Measurements from ENCODE around the gene NUFIP2.
"Not testable (repeated sequence)": the region's sequence is repeated elsewhere in the genome, so short reads cannot be mapped to it uniquely, and the experiment has no call there.

The NUFIP2 gene, protein sequence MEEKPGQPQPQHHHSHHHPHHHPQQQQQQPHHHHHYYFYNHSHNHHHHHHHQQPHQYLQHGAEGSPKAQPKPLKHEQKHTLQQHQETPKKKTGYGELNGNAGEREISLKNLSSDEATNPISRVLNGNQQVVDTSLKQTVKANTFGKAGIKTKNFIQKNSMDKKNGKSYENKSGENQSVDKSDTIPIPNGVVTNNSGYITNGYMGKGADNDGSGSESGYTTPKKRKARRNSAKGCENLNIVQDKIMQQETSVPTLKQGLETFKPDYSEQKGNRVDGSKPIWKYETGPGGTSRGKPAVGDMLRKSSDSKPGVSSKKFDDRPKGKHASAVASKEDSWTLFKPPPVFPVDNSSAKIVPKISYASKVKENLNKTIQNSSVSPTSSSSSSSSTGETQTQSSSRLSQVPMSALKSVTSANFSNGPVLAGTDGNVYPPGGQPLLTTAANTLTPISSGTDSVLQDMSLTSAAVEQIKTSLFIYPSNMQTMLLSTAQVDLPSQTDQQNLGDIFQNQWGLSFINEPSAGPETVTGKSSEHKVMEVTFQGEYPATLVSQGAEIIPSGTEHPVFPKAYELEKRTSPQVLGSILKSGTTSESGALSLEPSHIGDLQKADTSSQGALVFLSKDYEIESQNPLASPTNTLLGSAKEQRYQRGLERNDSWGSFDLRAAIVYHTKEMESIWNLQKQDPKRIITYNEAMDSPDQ

DNA sequence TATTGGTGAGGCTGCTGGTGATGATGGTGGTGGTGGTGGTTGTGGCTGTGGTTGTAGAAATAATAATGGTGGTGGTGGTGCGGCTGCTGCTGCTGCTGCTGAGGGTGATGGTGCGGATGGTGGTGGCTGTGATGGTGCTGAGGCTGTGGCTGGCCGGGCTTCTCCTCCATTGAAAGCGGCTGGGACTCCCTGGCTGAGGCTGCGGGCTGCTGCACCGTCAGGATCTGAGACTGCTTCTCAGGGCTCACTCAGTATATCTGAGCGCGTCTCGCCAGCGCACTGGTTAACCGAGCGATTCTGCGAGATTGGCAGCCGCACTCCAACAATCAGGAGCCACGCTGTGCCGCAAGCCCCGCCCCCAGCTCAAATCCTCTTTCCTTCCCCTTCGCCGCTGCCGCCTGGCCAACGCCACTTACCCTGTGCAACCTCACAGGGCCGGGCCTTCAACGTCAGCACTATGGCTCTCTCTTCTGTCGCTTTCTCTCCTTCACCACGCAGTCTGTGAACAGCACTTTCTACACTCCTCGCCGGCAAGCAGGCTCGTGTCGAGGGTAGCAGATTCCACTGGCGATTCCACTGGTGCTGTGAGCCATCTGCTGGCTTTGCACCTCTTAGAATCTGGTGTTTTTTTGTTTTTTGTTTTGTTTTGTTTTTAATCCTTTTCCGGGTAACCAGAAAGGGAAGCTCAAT, at the start of gene NUFIP2:
Gene NUFIP2, minus strand, starts transcription at position 259 of the 690 bp plus-strand sequence. Its CDS starts 89 bp downstream, at position 170.
- peak; percentile 99 for DNase-seq

DNA sequence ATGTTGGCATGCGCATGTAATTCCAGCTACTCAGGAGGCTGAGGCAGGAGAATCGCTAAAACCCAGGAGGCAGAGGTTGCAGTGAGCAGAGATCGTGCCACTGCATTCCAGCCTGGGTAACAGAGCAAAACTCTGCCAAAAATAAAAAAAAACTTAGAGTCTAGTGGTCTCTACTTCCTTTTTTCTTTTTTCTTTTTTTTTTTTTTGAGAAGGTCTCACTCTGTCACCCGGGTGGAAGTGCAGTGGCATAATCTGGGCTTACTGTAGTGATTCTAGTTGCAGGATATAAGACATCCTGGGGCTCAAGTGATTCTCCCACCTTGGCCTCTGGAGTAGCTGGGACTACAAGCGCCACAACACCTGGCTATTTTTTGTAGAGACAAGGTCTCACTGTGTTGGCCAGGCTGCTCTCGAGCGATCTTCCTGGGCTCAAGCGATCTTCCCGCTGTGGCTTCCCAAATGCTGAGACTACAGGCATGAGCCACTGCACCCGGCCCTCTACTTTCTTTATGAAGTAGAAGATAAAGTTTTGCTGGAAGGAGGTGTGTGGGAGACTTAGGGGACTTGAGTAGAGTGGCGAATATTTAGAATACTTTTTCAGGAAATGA, 48.3 kb upstream of the NUFIP2 start:
- no peak for DNase-seq

DNA sequence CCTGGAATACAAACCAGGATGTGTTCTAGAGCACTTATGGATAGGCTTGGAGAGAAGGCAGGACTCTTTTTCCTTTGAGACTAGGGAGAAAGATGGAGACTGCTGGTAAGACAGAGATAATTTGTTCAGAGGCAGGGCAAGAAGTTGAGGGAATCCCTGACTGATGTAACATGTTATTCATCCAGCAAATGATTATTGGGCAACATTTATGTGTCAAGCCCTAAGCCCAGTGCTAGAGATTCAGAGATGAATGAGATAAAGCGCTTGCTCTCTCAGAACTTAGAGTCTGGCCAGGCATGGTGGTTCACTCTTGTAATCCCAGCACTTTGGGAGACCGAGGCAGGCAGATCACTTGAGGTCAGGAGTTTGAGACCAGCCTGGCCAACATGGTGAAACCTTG, 47.8 kb upstream of the NUFIP2 start:
- DNase-seq = no peak

DNA sequence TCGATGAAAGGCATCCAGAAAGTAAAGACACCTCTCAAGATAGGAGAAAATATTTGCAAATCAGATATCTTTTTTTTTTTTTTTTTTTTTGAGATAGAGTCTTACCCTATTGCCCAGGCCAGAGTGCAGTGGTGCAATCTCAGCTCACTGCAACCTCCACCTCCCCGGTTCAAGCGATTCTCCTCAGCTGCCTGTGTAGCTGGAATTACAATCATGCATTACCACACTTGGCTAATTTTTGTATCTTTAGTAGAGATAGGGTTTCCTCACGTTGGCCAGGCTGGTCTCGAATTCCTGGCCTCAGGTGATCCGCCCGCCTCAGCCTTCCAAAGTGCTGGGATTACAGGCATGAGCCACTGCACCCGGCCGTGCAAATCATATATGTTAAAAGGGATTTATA, 45.1 kb upstream of the NUFIP2 start:
- not testable (repeated sequence) for DNase-seq

DNA sequence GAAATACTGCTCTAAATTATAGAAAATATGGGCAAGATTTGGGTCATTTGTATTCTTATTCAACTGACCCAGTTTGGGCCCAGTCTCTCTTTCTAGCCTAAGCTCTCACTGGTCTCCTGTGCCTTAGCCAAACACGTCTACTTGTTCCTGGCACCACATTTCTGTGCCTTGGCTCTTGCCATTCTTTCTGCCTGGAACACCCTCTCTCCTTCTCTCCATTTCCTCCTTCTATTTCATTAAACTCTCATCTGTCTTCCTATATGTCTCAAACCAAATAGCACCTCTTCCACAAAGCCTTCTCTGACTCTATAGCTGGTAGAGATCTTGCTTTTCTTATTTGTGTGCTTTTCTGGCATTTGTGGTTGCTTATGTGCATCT, 37.7 kb upstream of the NUFIP2 start:
- DNase-seq = no peak

DNA sequence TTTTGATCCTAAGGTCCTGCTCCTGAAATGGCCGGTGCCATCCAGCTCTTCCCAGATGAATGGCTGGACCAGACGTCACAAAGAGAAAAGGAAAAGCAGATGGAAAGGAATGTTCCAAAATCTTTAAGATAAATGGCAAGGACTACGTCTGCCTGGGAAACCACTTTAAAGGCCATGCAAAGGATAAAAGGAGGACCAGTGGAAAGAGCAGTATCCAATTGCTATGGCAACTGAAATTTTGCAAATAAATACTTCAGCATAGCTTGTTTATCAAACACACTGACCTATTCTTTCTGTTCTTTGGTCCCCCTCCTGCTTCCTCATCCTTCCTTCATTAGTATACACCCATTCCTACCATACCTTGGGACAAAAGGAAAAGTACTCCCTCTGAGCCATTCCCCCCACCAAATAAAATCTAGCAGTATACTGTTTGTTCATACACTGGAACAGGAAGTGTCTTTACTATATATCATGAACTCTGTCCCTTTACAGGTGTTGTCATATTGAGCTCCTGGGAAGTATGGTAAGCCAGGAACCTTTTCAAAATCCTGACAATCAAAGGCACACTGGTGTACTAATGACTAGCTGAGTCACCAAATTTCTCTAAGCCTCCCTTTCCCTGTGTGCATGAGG, 37.2 kb upstream of the NUFIP2 start:
- DNase-seq = no peak

DNA sequence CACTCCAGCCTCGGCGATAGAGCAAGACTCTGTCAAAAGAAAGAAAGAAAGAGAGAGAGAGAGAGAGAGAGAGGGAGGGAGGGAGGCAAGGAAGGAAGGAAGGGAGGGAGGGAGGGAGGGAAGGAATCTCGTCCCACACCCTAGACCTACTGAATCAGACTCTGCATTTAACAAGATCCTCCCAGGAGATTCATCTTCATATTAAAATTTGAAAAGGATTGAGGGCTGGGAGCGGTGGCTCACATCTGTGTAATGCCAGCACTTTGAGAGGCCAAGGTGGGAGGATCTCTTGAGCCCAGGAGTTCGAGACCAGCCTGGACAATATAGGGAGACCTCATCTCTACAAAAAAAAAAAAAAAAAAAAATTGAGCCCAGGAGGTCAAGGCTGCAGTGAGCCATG, 33.5 kb upstream of the NUFIP2 start:
- no peak for DNase-seq

DNA sequence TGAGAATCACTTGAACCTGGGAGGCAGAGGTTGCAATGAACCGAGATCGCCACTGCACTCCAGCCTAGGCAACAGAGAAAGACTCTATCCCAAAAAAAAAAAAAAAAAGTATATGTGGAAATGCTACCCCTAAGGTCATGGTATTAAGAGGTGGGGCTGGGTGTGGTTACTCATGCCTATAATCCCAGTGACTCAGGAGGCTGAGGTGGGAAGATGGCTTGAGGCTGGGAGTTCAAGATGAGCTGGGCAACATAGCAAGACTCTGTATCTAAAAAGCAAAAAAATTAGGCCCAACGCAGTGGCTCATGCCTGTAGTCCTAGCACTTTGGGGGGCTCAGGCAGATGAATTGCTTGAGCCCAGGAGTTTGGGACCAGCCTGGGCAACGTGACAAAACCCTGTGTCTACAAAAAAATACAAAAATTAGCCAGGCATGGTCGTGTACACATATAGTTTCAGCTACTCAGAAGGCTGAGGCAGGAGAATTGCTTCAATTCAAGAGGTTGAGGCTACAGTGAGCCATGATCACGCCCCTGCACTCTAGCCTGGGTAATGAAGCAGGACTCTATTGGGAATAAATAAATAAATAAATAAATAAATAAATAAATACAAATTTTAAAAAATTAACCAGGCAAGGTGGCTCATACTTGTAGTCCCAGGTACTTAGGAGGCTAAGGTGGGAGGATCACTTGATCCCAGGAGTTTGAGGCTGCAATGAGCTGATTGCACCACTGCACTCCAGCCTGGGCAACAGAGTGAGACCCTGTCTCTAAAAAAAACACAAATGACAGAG, 32.3 kb upstream of the NUFIP2 start:
- DNase-seq = no peak

DNA sequence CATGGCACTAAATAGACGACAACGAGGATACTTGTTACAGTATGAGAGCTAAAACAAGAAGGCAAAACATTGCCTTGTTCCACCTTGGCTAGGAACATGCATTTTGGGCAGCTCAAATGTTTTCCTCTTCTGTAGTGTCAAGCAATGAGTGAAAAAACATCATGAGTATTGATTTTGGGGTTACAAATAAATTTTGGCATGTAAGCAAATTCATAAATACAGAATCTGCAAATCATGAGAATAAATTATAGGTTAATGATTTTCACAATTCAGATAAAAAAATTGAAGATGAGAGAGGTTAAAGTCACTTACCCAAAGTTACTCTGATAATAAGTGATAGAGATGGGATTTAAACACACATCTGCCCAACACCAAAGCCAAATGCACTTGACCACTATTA, 28.4 kb upstream of the NUFIP2 start:
- no peak for DNase-seq

DNA sequence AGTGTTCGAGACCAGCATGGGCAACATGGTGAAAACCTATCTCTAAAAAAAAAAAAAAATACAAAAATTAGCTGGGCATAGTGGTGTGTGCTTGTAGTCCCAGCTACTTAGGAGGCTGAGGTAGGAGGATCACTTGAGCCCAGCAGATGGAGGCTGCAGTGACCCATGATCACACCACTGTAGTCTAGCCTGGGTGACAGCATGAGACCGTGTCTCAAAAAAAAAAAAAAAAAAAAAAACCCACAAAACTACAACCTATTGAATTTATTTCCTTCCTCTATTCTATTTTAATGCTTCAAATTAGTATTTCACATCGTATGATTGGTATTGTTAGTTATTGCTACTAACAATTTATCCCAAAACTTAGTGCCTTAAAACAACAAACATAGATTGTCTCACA, 9.4 kb upstream of the NUFIP2 start:
- no peak for DNase-seq

DNA sequence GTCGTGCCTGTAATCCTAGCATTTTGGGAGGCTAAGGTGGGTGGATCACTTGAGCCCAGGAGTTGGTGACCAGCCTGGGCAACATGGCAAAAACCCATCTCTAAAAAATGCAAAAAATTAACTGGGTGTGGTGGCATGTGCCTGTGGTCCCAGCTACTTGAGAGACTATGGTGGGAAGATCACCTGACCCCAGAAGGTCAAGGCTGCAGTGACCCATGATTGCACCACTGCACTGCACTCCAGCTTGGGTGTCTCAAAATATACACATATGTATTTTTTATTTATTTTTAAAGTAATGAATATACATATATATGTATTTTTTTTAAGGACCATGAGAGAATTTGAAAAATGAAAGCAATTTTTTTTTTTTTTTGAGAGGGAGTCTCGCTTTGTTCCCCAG, 5.1 kb upstream of the NUFIP2 start:
- DNase-seq = no peak

DNA sequence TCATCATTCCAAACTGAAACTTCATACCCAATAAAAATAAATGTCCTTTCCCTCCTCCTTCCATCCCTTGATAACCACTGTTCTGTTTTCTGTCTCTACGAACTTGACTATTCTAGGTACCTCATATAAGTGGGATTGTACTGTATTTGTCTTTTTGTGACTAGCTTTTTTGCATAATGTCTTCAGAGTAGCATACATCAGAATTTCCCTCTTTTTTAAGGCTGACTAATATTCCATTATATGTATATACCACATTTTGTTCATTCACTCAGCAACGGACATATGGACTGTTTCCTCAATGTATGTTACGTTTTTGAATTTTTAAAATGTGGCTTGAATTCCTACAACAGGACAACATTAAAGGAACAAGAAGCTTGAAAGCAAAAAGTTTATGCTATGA, 1.5 kb upstream of the NUFIP2 start:
- DNase-seq = no peak

DNA sequence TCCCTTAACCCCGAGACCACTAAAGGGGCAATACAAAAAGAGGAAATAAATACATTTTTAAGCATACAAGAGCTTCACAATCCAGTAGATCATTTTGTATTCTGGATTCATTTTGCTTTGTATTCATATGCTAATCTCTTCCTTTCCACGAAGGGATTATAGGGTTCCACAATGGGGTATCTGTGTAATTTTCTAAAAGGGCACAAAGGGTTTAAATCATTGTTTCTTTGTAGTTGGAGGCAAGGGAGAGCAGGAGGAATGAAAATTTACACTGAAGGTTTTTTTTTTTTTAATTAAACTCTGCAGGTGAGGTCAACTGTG, 592 bp upstream of the NUFIP2 start:
- DNase-seq = no peak

DNA sequence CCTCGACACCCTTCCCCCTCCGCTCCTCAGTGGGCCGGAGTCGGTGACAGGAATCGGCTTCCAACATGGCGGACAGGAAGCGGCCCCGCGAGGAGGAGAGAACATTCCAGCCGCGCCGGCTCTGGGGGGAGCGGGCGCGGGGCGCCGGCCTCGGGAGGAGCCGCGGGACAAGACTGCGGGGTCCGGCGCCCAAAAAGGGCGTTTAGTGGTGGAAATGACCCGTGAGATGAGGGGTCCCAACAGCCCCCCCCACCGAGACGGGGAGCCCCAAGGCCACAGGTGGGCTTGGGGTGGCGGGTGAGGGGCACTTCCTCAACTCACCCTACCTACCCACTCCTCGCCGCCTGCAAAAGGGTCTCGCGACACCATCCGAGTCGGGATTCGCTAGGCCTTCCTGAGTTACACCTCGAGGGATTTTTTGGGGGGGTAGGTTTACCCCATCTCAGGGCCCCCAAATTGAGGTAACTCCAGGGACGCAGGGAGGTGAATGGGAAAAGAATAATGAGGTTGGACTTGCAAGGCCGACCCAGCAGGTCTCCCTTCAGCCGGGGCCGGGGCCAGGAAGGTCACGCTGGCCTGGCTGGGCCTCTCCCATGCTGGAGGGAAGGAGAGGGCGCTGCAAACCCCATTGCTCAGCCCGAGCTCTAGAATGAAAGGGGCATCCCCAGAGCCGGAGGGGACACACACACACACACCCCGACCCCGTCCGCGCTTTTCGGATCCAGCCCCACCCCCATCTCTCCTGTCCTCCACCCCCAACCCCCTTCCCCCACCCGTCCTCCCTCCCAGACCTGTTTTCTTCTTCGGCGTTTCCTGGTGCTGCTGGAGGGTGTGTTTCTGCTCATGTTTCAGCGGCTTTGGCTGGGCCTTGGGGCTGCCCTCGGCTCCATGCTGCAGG, 707 bp downstream of the NUFIP2 start:
- peak; percentile 78 for DNase-seq

DNA sequence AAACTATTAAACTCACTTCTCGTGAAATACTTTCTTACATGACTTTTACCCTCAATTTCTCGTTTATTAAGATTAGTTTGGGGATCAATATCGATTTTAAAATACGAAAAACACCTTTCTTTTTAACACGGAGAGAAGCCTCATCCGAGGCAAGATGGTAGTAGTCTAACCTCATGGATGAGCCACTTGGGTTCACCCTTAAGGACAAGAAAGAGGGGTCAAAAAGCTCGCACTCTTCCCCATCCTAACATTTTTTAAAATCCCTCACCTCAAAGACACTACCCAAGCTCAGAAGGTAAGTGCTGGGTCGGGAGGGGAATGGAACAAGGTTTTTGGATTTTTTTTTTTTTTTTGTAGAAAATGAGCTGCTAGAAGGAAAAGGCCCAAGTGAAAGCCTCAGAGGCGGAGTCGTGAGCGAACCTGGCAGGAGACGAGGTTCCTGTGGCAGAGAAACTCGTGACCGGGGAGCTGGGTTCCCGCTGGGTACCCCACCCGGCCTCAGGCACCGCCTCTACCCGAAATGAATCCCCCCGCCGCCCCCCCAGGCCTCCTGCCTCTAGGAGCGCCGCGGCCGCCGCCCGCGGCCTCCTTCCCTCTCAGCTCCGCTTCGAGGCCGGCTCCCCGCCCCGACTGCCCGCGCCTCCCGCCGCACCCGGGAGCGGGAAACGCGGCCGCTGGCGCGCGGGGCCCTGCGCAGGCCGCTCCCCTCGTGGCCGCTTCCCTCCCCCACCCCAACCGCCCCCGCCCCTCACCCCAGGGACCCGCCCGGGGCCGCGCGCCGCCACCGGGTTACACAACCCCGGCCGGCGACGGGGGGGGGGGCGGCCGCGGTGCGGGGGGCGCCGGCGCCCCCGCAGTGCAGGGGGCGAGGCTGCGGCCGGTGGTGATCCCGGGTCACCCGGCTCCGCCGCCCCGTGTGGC, 1.6 kb downstream of the NUFIP2 start:
- DNase-seq = peak; percentile 68

DNA sequence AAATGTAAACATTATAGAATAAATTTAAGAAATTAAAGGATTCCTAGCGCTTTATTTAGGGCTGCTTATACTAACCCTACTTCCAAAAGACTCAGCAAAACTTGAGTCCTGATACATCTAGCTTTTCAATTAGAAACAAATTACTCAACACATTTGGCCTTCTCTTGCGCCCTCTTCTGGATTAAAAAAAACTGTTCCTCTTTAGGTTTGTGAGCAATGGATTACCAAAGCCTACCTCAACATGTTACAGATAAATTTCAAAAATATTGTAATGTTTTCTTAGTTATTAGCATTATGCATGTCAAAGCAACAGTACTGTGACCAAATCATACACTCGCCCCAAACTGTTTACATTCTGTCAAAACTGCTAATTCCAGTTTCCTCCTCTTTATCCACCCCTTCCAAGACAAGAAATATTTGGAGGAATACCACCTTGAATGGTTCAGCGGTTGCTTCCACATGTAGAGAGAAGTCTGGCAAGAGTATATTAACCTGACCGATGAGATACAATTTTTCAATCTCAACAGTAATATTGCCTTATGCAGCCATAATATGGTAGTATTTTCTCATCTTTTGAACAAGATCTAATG, 2.7 kb downstream of the NUFIP2 start:
- DNase-seq = no peak

DNA sequence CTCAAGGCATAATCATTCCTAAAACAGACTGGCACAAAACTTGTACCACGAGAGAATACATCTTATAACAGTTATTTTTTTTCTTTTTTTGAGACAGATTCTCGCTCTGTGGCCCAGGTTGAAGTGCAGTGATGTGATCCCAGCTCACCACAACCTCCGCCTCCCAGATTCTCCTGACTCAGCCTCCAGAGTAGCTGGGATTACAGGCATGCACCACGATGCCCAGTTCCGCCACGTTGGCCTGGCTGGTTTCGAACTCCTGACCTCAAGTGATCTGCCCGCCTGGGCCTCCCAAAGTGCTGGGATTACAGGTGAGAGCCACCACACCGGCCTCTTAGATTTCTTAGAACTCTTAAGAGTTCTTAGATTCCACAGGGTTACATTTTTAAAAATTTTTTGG, 4.1 kb downstream of the NUFIP2 start:
- no peak for DNase-seq

DNA sequence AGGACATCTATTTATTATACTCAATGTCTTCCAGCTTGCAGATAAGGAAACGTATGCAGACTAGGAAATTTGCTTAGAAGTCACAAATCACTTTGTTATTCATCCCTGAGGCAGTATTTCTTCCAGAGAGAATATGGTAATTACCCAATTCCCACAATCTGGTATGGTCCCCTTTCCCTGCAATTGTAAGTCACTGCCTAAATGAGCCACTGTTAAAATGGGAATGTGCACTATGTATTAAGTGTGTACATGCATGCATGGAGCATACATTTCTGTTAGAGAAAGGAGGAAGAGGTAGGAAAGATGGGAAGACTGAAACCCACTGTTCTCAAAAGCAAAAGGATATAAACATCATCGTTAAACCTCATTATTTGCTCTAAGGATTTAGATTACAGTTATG, 10.0 kb downstream of the NUFIP2 start:
- DNase-seq = no peak

DNA sequence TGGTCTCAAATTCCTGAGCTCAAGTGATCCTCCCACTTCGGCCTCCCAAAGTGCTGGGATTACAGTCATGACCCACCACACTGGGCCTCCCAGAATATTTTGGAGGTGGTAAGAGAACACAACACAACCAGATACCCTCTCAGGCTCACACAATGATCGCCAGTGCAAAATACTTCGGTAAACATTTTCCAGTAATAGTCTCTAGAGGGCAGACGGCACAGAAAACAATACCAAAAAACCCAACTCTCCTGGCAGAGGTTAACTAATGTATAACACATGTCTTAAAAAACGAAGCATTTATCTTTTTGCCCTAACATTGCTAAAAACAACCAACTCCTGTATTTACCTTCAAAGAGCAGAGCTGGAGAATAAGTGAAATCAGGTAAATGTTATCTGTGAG, 10.5 kb downstream of the NUFIP2 start:
- no peak for DNase-seq

Measured in stimulated activated CD8-positive, alpha-beta memory T cell treated with anti-CD3 and anti-CD28 coated beads, Interleukin-4, amount 100 ng/mL, for 48 hours (primary cell).